GM18499 (cell line): ENCODE data around the gene GOLGA1.

Source experiments
- ATAC-seq: cut with Tn5 transposase; IDR thresholded peaks from one replicate; pipeline ENCODE4 v1.9.1; 2021; ENCODE audit warnings: moderate number of reproducible peaks; ENCODE audit not compliant: insufficient read depth, unreplicated experiment

The GOLGA1 gene

DNA sequence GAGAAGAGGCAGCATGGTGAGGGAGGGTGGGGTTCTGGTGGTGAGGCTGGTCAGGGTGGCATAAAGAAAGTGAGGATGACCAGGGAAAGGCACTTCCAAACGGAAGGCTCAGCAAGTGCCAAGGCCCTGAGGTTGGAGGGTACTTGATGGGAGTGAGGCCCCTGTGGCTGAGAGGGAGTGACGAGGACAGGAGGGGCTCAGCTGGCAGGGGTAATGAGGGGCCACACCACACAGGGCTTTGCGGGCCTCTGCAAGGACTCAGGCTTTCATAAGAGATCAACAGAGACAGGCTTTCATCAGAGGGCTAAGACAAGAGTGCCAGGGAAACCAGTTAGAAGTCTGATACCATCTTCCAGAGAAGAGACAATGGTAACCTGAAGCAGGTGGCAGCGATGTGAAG is 55.3 kb downstream of the GOLGA1 start:
- no peak for ATAC-seq

DNA sequence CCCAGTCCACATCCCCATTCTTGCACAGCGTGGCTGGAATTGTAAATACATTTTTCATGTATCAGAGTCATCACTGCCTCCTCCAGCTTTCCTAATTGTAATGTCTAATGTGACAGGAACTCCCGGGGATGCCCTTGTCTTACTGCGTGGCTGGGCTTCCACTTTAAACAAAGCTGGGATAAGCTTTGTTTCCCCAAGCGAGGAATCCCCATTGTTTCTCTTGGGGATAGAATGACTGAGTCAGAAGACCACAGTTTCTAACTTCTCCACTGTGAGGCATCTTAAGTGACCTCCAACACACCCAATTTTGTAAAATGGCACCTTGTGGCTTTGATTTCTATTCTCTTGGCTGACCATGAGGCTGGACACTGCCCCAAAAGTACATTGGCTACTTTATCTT is 56.5 kb downstream of the GOLGA1 start:
- no peak for ATAC-seq

DNA sequence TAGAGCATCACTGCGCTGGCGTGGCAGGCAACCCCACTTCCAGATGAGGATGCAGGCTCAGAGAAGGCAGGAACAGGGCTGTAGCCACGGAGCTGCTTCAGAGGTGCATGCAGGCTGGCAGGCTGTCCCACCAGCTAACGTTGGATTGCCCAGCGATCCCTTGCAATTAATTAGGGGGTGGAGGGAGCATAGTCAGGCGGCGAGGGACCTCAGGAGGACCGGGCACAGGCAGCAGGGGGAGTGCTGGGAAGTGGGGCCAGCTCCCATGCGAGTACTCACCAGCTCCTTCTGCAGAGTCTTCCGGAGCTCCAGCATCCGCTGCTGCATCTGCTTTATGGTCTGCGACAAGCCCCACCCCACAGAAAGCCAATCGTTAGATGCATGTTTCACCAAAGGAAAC is 58.7 kb downstream of the GOLGA1 start:
- no peak for ATAC-seq

DNA sequence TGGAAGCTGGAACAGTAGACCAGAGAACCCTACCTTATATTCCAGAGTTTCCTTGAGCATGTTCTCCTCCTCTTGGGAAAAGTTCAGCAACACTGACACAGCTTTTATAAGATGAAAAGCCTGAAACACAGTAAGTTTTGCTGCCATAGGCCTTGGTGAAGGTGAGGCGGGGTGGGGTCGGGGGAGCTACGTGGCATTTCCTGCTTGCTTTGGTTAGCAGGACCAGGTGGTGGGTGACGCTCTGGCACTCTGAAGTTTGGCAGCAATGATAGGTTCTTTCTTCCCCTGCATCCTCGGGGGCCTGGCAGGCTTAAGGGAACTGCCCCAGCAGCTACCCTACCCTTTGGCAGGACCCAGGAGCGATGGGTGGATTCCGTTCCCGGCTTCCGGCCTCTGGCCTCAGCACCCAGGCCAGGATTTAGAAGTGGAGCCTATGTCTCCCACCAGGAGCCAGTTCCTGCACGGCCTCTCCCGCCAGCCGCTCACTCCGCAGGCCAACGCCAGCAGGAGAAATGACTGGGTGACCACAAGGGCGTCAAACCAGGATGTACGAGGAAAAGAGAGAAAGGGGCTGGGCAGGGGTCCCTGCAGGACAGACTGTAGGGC is 59.6 kb downstream of the GOLGA1 start:
- no peak for ATAC-seq

DNA sequence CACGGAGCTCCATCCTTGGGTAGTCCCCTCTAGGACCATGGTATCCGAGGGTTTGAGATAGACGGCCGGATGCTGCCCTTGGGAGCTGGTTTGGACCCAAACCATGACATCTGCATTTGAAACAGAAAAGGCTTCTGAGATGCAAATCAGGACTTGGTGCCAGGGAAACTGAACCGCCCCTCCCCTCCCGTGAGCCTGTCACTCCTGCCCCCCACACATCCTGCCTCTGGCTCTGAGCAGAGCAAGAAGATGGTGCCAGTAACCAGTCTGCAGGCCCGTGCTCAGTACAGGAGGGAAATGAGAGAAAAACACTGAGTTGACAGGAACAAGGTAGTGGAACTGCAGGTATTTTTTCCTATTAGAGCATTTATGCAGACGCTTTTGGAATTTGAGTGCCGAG is 60.4 kb downstream of the GOLGA1 start:
- ATAC-seq = no peak

DNA sequence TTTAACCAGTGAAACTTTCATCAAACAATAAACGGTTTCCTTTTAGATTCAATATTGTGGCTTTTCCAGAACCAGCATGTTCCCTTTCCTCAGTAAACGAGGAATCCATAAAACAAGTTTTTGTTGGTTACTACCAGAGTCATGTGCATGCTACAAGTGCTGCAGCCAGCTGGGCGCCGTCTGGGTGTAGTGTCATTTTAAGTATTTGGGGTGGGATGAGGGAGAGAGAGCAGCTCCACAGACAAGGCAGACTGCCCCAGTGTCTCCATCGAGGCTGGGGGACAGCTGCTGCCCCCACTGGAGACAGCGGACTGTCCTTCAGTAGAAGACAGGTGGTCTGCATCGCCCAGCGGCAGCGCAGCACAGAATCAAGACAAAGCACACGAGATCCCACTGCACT is 61.7 kb downstream of the GOLGA1 start:
- ATAC-seq = no peak

DNA sequence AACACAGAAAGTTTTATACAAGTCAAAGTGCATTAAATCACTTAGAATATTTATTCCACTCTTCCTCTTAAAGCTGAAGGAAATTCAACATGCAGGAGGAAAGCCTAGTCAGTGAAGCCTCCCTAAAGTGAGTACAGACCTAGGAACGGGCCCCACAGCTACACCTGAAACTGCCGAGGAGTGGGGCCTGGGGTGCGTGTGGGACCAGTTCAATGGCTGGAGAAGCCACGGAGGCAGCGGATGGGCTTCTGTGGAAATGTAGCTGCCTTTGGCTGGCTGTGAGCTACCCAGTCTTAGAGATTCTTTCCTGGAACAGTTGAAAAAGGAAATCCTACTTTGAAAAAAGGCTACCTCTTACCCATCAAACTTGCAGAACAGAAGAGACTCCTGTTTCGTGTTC is 62.4 kb downstream of the GOLGA1 start:
- ATAC-seq = no peak

DNA sequence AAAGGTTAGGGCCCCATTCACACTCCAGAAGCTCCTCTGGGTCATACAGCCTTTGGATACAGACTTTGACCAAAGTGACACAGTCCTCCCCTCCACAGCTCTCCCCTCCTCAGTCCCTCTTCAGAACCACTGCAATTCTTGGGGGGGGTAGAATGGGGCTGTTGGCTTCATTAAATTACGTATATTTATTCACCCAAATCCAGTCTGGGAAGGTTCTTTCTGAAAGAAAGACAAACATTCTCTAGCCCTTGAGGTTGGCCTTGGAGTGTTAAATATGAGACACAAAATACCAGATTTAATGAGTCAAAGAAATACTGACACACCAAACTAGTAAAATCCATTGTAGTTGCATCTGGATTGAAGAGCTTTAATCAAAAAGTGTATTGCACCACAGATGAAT is 62.9 kb downstream of the GOLGA1 start:
- ATAC-seq = no peak

DNA sequence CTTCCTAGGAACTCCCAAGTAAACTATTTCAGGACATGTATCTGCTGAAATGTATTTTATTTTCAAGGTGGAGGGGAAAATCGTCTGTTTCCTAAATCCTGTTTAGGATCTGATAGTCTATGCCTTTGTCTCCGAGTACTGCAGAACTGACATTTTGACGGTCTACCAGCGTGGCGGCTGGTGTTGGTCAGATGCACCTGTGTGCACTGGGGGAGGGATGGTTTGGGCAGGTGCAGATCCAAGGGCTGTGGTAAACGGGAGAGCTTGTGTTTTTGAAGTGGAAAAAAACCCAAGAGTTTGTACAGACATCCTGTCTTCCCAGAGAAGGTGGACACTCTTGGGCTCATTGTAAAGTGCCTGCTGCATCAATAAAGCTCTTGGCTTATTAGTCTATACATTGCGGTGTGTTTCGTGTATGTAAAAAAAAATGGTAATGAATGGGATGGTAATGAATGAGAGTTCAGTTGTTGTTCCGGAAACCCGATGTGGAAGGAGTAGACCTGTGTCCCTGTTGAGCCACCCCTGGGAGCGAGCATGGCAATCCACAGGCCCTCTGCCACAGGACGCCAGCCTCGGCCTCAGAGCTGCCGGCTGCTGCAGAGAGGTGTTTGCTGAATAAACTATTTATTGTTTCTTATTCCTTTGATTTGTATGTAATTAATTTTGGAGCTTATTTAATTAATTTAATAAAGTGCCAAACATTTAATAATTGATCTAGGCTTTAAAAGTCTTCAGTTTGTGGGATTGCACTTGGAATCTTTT is 63.7 kb downstream of the GOLGA1 start:
- ATAC-seq = no peak

DNA sequence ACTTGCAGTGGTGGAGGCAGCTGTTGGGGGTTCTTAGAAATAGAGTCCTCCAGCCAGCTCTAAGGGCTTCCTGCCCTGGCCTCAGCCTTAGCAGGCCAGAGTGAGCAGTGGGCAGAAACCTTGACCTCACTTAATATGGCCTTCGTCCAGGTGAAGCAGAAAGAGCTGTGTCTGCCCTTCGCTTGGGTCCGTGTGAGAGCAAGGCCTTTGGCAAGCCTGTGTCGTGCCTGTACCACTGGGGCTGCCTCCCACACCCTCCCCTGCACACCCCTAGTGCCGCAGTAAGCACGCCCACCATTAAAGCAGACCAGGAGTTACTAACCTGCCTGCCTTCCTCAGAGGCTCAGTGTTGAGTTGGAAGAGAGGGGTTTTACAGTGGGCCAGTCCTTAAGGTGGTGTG is 65.4 kb downstream of the GOLGA1 start:
- ATAC-seq = no peak

DNA sequence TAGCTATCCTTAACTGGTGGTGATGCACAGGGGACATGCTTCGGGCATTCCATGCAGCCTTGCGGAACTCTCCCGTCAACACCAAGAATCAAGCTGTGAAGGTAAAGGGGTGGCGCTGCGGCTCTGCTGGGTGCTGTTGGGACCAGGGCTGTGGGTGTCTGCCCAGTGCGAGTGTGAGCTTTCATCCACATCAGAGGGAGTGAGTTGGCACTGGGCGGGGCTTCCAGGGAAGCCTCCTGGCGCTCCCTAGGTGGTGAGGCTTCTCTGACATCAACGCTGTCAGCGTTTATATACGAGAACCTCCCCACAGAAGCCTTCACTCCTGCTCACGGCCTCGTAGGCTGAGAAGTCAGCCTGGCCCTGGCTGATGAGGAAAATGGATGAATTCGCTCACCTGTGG is 67.2 kb downstream of the GOLGA1 start:
- no peak for ATAC-seq

DNA sequence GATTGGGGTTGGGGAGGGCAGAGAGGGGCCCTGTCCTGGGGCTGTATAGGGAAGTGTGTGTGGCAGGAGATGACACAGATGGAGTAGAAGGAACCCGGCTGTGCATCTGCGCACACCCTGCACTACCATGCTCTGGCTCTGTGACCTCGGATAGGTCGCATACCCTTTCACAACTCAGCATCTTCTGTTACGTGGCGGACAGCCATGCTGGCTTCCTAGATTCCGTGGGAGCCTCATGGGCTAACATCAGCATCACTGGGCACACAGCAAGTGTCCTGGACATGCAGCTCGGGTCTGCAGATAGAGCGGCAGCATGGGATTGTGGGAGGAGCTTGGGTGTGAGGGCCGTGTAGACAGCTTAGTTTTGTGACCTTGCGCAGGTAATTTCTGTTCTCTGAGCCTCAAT is 69.7 kb downstream of the GOLGA1 start:
- ATAC-seq = no peak

DNA sequence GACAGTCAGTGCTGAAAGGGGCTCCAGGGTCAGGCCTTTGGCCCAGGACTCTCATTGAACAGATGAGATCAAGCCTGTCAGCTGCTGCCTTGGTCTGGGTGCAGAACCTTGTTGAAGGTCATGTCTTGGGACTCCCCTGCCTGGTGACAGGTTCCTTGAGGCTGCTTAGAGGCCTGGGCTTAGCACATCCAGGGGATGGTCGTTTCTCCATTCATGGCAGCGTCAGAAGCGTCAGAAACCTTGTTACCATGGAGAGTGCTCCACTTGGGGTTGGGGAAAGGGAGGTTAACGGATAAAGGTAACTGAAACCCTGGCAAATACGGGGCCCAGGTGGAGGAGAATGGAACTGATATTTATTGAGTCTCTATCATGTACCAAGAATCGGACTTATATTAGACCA is 70.2 kb downstream of the GOLGA1 start:
- ATAC-seq = no peak

DNA sequence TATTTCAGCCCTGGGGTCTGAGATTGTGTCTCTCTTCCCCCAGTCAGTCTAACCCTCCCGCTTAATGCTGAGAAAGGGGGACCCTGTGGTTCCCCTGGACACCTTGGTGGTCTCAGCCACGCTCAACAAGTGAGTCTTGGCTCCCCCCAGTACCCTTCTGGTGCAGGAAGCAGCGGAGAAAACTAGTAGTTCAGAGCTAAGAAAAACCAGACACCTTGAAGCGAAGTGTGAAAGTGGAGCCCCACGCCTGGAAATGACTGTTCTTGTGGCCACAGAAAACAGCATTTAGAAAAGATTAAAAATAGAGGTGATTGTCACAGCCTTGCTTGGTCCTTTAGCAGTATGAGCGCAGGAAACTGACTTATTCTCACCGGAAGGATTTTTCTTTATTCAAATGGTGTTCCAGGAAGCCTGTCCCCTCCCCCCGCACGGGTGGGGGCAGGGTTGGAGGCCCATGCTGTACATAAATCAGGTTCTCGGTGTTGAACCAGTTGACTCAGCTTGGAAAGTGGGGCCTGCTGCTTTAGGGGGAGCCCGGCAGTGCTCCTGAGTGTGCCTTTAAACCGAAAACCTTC is 70.8 kb downstream of the GOLGA1 start:
- ATAC-seq = no peak

DNA sequence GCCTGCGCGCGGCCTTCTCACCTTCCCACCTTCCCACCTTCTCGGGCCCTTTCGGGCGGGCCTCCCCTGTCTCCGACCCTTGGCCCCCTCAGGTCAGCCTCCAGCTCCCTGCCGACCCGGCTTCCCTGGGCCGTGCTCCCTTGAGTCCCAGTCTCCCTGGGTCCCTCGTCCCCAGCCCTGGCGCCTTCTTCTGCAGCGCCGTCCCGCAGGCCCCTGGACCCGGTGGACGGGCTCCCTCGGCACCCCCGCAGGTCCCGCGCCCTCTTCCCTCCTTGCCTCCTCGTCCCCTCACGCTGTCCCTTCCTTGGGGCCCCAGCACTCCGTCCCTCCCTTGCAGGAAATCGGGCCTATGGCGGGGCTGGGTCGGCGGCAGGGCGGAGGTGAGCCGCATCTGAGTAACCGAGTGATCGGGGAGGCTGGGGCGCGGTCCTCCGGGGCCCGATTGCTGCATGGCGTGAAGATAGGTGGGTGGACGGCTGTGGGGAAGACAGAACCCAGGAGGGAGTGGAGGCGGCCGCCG is 71.4 kb downstream of the GOLGA1 start:
- ATAC-seq = no peak

DNA sequence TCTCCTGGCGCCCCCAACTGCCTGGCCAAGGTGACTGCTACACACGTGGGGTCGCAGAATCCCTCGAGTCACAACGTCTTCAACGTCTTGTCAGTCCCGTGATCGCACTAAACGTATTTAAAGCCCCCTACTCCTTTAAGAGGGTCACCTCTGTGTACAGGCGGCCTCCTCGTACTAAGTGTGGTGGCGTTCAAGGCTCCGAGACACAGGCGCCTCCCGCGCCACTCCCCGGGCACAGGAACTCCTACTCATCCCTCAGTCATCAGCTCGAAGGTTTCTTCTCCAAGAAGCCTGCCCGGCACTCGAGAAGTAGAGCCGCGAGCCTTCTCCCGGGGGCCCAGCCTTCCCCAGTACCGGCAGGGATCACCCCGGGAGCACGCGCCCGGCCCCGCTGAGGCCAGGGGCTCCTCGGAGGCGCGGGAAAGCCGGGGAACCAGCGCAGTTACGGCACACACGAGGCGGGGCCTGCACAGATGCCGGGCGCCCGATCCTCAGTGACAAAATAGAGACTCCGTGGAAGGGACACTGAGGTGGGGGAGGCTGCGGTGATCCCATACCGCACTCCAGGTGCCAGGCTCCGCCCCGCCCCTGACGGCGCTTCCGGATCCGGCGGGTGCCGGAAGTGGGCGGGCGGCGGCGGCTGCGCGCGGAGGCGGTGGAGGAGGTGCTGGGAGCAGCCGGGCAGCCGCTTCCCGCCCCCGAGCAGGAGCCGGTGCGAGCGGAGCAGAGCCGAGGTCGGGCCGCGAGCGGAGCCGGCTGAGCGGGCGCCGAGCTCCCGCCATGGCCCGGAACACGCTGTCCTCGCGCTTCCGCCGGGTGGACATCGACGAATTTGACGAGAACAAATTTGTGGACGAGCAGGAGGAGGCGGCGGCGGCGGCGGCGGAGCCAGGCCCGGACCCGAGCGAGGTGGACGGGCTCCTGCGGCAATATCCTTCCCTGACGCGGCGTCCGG is 72.1 kb downstream of the GOLGA1 start:
- no peak for ATAC-seq

DNA sequence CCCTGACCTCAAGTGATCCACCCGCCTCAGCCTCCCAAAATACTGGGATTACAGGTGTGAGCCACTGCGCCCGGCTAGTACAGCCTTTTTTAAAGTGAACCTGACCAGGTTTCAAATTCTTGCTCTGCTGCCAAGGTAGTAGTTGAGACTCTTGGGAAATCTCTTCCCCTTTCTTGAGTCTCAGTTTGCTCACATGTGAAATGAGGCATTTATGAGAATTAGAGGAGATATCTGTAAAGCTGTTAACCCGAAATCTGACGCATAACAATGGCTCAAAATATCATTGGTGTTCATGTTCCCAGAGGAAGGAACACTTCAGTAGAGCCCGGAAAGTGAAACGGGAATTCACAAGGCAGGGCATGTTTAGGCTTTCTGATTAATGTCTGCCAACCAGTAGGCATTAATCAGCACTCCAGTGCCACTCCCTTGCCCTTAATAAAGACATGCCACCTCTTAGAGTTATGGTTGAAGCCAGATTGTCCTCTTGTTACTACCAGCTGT is 77.5 kb downstream of the GOLGA1 start:
- no peak for ATAC-seq

DNA sequence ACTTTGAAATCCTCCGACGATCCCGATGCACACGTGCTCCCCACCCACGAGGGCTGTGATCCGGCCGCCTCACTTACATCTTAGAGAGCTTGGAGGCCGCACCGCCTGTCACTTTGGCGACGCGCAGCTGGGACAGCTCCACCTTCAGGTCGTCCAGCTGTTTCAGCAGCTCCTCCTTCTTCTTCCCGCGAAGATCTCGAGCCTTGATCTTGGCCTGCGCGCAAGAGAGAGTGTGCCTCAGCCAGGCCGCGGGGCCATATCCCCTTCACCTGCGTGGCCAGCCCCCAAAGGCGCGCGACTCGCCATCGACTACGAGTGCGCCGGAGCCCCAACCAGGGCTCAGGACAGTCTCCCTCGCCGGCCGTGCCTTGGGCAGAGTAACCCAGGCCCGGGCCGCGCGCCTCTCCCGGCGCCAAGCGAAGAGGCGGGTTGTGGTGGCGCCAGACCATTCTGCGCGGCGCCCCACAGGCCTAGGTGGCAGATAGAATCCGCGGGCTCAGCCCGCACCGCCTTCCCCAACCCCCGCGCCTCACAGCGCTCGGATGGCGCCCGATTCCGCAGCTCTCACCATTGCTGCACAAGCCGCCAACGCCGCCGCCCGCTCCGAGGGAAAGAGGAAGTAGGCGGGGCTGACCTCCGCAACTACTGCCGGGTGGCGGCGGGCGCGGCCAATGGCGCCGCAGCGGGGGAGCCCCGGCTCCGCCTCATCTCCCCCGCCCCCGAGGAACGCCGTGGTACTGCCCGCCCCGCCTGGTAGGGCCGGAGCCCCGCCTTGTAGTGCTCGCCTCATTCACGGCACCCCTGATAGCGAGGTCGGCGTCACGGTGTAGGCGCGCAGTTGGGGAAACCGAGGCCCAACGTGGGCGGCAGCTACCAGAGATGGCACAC is 79.3 kb downstream of the GOLGA1 start, which contains the start of the genes ARPC5L and RPL35:
TSS of gene ARPC5L (plus strand) at position 789 of the 888 bp plus-strand sequence. CDS start 7,161 bp downstream, outside the sequence.
TSS of gene RPL35 (minus strand) at position 616 of the 888 bp plus-strand sequence. CDS start at position 571, 45 bp downstream.
- ATAC-seq = no peak
